WTC11 (cell line): ENCODE measurements around the gene MCFD2. TPM values are rescaled to one million over a fixed set of nuclear protein-coding genes. Genes with fewer than 3 reads are reported as not detected.

ENCODE experiments used
- ATAC-seq: fragments of 200-7000 bp; cut with Tn5 transposase; 2 replicates; pipeline ENCODE4 v1.10.0; 2021; ENCODE audit warnings: mild to moderate bottlenecking, moderate library complexity
- CTCF ChIA-PET: fragments of 300-600 bp; sonication (Branson Sonifier 250); formaldehyde crosslinking; loops from one replicate; lab custom pipeline; 2021; ENCODE audit warnings: antibody characterized with exemption; lab: Charles Lee
- POLR2A ChIA-PET: fragments of 350-600 bp; sonication (Branson Sonifier 250); formaldehyde crosslinking; loops from one replicate; lab custom pipeline; 2021; ENCODE audit warnings: antibody characterized with exemption; lab: Charles Lee
- DNase-seq: peaks from one replicate; pipeline ENCODE4 v3.0.0; 2021; ENCODE audit warnings: low spot score
- H3K27ac Mint-ChIP-seq: 2 replicates; pipeline ENCODE4 v1.8.0; 2021; ENCODE audit warnings: mixed read lengths
- H3K27me3 Mint-ChIP-seq: 2 replicates; pipeline ENCODE4 v1.8.0; 2021; ENCODE audit warnings: low read depth, mild to moderate bottlenecking, moderate library complexity, mixed read lengths
- H3K36me3 Mint-ChIP-seq: 2 replicates; pipeline ENCODE4 v1.8.0; 2021; ENCODE audit warnings: mixed read lengths
- H3K4me1 Mint-ChIP-seq: 2 replicates; pipeline ENCODE4 v1.8.0; 2022; ENCODE audit warnings: mixed read lengths
- H3K4me3 Mint-ChIP-seq: 2 replicates; pipeline ENCODE4 v1.8.0; 2021; ENCODE audit warnings: mild to moderate bottlenecking, moderate library complexity, mixed read lengths
- H3K9me3 Mint-ChIP-seq: 2 replicates; pipeline ENCODE4 v1.8.0; 2021; ENCODE audit warnings: mixed read lengths
- E2F5 ChIP-seq: sonication (generic); formaldehyde crosslinking; IDR thresholded peaks from 2 replicates; pipeline ENCODE4 v1.8.1; 2022; ENCODE audit warnings: mild to moderate bottlenecking, moderate library complexity, missing genetic modification reagents
- ESRRA ChIP-seq: sonication (generic); formaldehyde crosslinking; IDR thresholded peaks from 2 replicates; pipeline ENCODE4 v1.8.1; 2022; ENCODE audit warnings: mild to moderate bottlenecking, missing genetic modification reagents, borderline replicate concordance
- ETV6 ChIP-seq: sonication (generic); formaldehyde crosslinking; IDR thresholded peaks from 2 replicates; pipeline ENCODE4 v1.8.1; 2022; ENCODE audit warnings: mild to moderate bottlenecking, missing genetic modification reagents
- FOXP1 ChIP-seq: sonication (generic); formaldehyde crosslinking; IDR thresholded peaks from 2 replicates; pipeline ENCODE4 v1.8.0; 2022; ENCODE audit warnings: missing genetic modification reagents, mild to moderate bottlenecking, moderate library complexity, borderline replicate concordance
- NFATC4 ChIP-seq: fragments of 250-450 bp; sonication (Bioruptor Pico); IDR thresholded peaks from 2 replicates; pipeline ENCODE4 v1.9.0; 2021; ENCODE audit warnings: mild to moderate bottlenecking
- NR2C2 ChIP-seq: sonication (generic); formaldehyde crosslinking; IDR thresholded peaks from 2 replicates; pipeline ENCODE4 v1.8.0; 2022; ENCODE audit warnings: mild to moderate bottlenecking, missing genetic modification reagents
- SMAD3 ChIP-seq: sonication (generic); formaldehyde crosslinking; IDR thresholded peaks from 2 replicates; pipeline ENCODE4 v1.8.0; 2022; ENCODE audit warnings: missing genetic modification reagents, mild to moderate bottlenecking, borderline replicate concordance
- USF2 ChIP-seq: sonication (generic); formaldehyde crosslinking; IDR thresholded peaks from 2 replicates; pipeline ENCODE4 v1.8.1; 2023; ENCODE audit warnings: mild to moderate bottlenecking, missing genetic modification reagents, moderate library complexity
- total RNA-seq: library from RNA; stranded (reverse); gene quantifications from 3 replicates; pipeline ENCODE4 v1.2.3, GENCODE V29; 2021
- TF ChIP-seq, protein P1 (sequence below): sonication (generic); formaldehyde crosslinking; IDR thresholded peaks from 2 replicates; pipeline ENCODE4 v1.8.0; 2022; ENCODE audit warnings: mild to moderate bottlenecking, missing genetic modification reagents
- TF ChIP-seq, protein P2 (sequence below): sonication (generic); formaldehyde crosslinking; IDR thresholded peaks from 2 replicates; pipeline ENCODE4 v1.8.0; 2023; ENCODE audit warnings: missing genetic modification reagents, mild to moderate bottlenecking, borderline replicate concordance
- TF ChIP-seq, protein P3 (sequence below): sonication (generic); formaldehyde crosslinking; IDR thresholded peaks from 2 replicates; pipeline ENCODE4 v1.8.1; 2023; ENCODE audit warnings: mild to moderate bottlenecking, moderate library complexity, missing genetic modification reagents
- TF ChIP-seq, protein P4 (sequence below): fragments of 250-450 bp; sonication (Bioruptor Pico); IDR thresholded peaks from 2 replicates; pipeline ENCODE4 v1.9.0; 2021; ENCODE audit warnings: mild to moderate bottlenecking, borderline replicate concordance
- TF ChIP-seq, protein P5 (sequence below): fragments of 250-450 bp; sonication (Bioruptor Pico); IDR thresholded peaks from 2 replicates; pipeline ENCODE4 v1.9.0; 2021; ENCODE audit warnings: mild to moderate bottlenecking

MCFD2 gene
- total RNA-seq, 1 experiment from 2014 or later, result 68.1 TPM

- TF ChIP-seq ETV6 (CRISPR knock-in tag) (peak; percentile 42; the same call in 1 of the 2 replicates), ESRRA (CRISPR knock-in tag) (no peak), NFATC4 (no peak), E2F5 (peak; percentile 61; the same call in 1 of the 2 replicates)
- TF ChIP-seq, protein P1, sequence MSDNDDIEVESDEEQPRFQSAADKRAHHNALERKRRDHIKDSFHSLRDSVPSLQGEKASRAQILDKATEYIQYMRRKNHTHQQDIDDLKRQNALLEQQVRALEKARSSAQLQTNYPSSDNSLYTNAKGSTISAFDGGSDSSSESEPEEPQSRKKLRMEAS (CRISPR knock-in tag), result peak; percentile 86
- TF ChIP-seq, protein P2, sequence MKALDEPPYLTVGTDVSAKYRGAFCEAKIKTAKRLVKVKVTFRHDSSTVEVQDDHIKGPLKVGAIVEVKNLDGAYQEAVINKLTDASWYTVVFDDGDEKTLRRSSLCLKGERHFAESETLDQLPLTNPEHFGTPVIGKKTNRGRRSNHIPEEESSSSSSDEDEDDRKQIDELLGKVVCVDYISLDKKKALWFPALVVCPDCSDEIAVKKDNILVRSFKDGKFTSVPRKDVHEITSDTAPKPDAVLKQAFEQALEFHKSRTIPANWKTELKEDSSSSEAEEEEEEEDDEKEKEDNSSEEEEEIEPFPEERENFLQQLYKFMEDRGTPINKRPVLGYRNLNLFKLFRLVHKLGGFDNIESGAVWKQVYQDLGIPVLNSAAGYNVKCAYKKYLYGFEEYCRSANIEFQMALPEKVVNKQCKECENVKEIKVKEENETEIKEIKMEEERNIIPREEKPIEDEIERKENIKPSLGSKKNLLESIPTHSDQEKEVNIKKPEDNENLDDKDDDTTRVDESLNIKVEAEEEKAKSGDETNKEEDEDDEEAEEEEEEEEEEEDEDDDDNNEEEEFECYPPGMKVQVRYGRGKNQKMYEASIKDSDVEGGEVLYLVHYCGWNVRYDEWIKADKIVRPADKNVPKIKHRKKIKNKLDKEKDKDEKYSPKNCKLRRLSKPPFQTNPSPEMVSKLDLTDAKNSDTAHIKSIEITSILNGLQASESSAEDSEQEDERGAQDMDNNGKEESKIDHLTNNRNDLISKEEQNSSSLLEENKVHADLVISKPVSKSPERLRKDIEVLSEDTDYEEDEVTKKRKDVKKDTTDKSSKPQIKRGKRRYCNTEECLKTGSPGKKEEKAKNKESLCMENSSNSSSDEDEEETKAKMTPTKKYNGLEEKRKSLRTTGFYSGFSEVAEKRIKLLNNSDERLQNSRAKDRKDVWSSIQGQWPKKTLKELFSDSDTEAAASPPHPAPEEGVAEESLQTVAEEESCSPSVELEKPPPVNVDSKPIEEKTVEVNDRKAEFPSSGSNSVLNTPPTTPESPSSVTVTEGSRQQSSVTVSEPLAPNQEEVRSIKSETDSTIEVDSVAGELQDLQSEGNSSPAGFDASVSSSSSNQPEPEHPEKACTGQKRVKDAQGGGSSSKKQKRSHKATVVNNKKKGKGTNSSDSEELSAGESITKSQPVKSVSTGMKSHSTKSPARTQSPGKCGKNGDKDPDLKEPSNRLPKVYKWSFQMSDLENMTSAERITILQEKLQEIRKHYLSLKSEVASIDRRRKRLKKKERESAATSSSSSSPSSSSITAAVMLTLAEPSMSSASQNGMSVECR (CRISPR knock-in tag), result peak; percentile 72; the same call in 1 of the 2 replicates
- TF ChIP-seq, all 79 proteins: peak for 15
These were observed 415 bp upstream of the MCFD2 start (continued) for GRCh38 chr2:46915811-46916630.

- no peak for TF ChIP-seq FOXP1 (CRISPR knock-in tag)
- TF ChIP-seq SMAD3 (CRISPR knock-in tag), result no peak
- TF ChIP-seq, protein P3, sequence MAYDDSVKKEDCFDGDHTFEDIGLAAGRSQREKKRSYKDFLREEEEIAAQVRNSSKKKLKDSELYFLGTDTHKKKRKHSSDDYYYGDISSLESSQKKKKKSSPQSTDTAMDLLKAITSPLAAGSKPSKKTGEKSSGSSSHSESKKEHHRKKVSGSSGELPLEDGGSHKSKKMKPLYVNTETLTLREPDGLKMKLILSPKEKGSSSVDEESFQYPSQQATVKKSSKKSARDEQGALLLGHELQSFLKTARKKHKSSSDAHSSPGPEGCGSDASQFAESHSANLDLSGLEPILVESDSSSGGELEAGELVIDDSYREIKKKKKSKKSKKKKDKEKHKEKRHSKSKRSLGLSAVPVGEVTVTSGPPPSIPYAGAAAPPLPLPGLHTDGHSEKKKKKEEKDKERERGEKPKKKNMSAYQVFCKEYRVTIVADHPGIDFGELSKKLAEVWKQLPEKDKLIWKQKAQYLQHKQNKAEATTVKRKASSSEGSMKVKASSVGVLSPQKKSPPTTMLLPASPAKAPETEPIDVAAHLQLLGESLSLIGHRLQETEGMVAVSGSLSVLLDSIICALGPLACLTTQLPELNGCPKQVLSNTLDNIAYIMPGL, result no peak
- TF ChIP-seq, protein P4, sequence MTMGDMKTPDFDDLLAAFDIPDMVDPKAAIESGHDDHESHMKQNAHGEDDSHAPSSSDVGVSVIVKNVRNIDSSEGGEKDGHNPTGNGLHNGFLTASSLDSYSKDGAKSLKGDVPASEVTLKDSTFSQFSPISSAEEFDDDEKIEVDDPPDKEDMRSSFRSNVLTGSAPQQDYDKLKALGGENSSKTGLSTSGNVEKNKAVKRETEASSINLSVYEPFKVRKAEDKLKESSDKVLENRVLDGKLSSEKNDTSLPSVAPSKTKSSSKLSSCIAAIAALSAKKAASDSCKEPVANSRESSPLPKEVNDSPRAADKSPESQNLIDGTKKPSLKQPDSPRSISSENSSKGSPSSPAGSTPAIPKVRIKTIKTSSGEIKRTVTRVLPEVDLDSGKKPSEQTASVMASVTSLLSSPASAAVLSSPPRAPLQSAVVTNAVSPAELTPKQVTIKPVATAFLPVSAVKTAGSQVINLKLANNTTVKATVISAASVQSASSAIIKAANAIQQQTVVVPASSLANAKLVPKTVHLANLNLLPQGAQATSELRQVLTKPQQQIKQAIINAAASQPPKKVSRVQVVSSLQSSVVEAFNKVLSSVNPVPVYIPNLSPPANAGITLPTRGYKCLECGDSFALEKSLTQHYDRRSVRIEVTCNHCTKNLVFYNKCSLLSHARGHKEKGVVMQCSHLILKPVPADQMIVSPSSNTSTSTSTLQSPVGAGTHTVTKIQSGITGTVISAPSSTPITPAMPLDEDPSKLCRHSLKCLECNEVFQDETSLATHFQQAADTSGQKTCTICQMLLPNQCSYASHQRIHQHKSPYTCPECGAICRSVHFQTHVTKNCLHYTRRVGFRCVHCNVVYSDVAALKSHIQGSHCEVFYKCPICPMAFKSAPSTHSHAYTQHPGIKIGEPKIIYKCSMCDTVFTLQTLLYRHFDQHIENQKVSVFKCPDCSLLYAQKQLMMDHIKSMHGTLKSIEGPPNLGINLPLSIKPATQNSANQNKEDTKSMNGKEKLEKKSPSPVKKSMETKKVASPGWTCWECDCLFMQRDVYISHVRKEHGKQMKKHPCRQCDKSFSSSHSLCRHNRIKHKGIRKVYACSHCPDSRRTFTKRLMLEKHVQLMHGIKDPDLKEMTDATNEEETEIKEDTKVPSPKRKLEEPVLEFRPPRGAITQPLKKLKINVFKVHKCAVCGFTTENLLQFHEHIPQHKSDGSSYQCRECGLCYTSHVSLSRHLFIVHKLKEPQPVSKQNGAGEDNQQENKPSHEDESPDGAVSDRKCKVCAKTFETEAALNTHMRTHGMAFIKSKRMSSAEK, result no peak
- TF ChIP-seq, protein P5, sequence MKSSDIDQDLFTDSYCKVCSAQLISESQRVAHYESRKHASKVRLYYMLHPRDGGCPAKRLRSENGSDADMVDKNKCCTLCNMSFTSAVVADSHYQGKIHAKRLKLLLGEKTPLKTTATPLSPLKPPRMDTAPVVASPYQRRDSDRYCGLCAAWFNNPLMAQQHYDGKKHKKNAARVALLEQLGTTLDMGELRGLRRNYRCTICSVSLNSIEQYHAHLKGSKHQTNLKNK (CRISPR knock-in tag), result no peak
- no peak for TF ChIP-seq NR2C2 (CRISPR knock-in tag)
- TF ChIP-seq USF2 (CRISPR knock-in tag), result peak; percentile 63
- DNase-seq, result no peak
- H3K4me1 Mint-ChIP-seq, result peaks cover 25% of the 10 kb centered on the region
- H3K27me3 Mint-ChIP-seq, result no peaks in the 10 kb centered on the region
- H3K9me3 Mint-ChIP-seq, result no peaks in the 10 kb centered on the region
- H3K27ac Mint-ChIP-seq, result peak overlapping the region; percentile 14
- H3K36me3 Mint-ChIP-seq, result peaks cover 12% of the 10 kb centered on the region
- peak overlapping the region; percentile 90 for H3K4me3 Mint-ChIP-seq
- ChIA-PET CTCF (no interaction called here), POLR2A (no interaction called here)
- ATAC-seq, result no peak
These were observed 902 bp downstream of the MCFD2 start for GRCh38 chr2:46914578-46915230.
